HG02884 (cell line): ENCODE measurements around the gene HCN3.
"Not testable (repeated sequence)": the region's sequence is repeated elsewhere in the genome, so short reads cannot be mapped to it uniquely, and the experiment has no call there.

Source experiments
- ATAC-seq: cut with Tn5 transposase; IDR thresholded peaks from one replicate; pipeline ENCODE4 v1.9.1; 2021; ENCODE audit warnings: mild to moderate bottlenecking, moderate library complexity; ENCODE audit not compliant: unreplicated experiment

The HCN3 gene

GRCh38 chr1:155282488-155283091 lies 5.3 kb downstream of the HCN3 start:
- no peak for ATAC-seq

- ATAC-seq, result no peak
These were observed 7.2 kb downstream of the HCN3 start for GRCh38 chr1:155284476-155284875.

- no peak for ATAC-seq
These were observed 7.8 kb downstream of the HCN3 start for GRCh38 chr1:155285063-155285462.

GRCh38 chr1:155285631-155286044 lies 8.4 kb downstream of the HCN3 start:
- no peak for ATAC-seq

GRCh38 chr1:155286544-155286943 lies 9.3 kb downstream of the HCN3 start:
- no peak for ATAC-seq

GRCh38 chr1:155287987-155288543 lies 10.8 kb downstream of the HCN3 start:
- ATAC-seq, result no peak

- not testable (repeated sequence) for ATAC-seq
These were observed 13.7 kb downstream of the HCN3 start for GRCh38 chr1:155291006-155291405.

GRCh38 chr1:155293086-155293749 lies 16.0 kb downstream of the HCN3 start:
- ATAC-seq, result no peak

- ATAC-seq, result no peak
These were observed 17.4 kb downstream of the HCN3 start for GRCh38 chr1:155294520-155295182.

- no peak for ATAC-seq
These were observed 18.1 kb downstream of the HCN3 start for GRCh38 chr1:155295183-155295941.

GRCh38 chr1:155295942-155296267 lies 18.6 kb downstream of the HCN3 start:
- no peak for ATAC-seq

GRCh38 chr1:155296661-155297060 lies 19.4 kb downstream of the HCN3 start:
- no peak for ATAC-seq

- ATAC-seq, result no peak
These were observed 20.1 kb downstream of the HCN3 start for GRCh38 chr1:155297384-155297783.

GRCh38 chr1:155300024-155300423 lies 22.8 kb downstream of the HCN3 start:
- no peak for ATAC-seq

GRCh38 chr1:155300553-155301329 lies 23.5 kb downstream of the HCN3 start:
- no peak for ATAC-seq

GRCh38 chr1:155301342-155301841 lies 24.1 kb downstream of the HCN3 start, which contains the start of gene PKLR:
Gene PKLR (minus strand): TSS chr1:155301438. CDS start chr1:155301395, 43 bp downstream.
- ATAC-seq, result no peak

- no peak for ATAC-seq
These were observed 27.3 kb downstream of the HCN3 start for GRCh38 chr1:155304558-155305063.

- no peak for ATAC-seq
These were observed 28.7 kb downstream of the HCN3 start for GRCh38 chr1:155305881-155306391.

- no peak for ATAC-seq
These were observed 30.0 kb downstream of the HCN3 start for GRCh38 chr1:155307247-155307740.
